ENCODE measurements around the gene ZNF559. TPM values are rescaled to one million over a fixed set of nuclear protein-coding genes. Genes with fewer than 3 reads are reported as not detected.

Gene ZNF559
- total and polyA plus RNA-seq, 2 of the 8 experiments (the other 6 are each of a cell fraction or from before 2014, with no cell fraction given): 10.2 to 17.6 TPM

DNA sequence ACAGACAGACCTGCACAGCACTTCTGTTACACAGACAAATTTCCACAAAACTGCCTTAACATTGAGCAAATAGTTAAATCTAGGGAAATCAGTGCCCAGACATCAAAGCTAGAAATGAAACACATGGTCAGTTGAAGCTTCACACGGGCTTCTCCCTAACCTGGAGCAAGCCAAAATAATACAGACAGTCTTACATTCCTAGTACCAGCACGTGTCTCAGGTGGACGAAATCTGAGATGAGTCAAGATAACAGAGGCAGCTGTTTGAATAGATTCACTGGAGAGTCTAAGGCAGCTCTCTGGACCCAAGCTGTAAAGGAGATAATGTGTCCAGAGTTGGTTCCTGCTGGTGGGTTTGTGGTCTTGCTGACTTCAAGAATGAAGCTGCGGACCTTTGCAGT, 10.2 kb upstream of the ZNF559 start (continued):
- TF ChIP-seq NRF1 (IDR thresholded peaks at IDR 0.05; ENCODE audit: low read depth, low read length): no peak
- no peak for TF ChIP-seq KDM5A (IDR thresholded peaks at IDR 0.05; ENCODE audit: low read length)
- TF ChIP-seq USF2 (IDR thresholded peaks at IDR 0.05; ENCODE audit: low read length): no peak
- no peak for TF ChIP-seq BRCA1 (IDR thresholded peaks at IDR 0.05; ENCODE audit: low read depth, low read length)
- no peak for TF ChIP-seq SUZ12 (IDR thresholded peaks at IDR 0.05; ENCODE audit: low read length)

Measured in H1 (cell line).